ENCODE measurements around the gene BCAS1.

DNA sequence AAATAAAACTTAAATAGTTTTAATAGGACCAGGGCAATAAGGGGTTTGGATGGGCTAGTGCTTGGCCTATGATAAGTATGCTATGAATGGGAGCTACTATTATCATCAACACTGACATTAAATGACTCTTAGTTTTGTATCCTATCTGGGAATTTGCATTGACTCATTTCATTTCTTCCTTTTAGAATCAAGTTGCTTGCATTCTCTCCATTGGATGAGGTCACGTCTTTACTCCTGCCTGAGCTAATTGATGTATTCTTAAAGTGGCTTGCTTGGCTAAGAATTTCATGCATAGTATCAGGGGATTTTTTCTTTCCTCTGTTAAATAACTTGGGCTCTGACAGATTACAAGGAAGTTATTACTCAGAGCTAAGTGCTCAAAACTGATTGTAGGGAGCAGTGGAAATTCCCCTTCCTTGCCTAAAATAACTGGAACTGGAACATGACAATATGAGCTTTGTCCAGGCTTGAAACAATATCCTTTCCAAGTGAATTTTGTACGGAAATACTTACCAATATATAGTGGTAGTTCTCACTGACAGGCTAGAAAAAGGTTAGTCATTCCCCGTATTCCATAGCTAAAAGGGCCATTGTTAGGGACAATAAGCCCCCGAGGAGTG, 169.9 kb downstream of the BCAS1 start:
- TF ChIP-seq, protein P1, sequence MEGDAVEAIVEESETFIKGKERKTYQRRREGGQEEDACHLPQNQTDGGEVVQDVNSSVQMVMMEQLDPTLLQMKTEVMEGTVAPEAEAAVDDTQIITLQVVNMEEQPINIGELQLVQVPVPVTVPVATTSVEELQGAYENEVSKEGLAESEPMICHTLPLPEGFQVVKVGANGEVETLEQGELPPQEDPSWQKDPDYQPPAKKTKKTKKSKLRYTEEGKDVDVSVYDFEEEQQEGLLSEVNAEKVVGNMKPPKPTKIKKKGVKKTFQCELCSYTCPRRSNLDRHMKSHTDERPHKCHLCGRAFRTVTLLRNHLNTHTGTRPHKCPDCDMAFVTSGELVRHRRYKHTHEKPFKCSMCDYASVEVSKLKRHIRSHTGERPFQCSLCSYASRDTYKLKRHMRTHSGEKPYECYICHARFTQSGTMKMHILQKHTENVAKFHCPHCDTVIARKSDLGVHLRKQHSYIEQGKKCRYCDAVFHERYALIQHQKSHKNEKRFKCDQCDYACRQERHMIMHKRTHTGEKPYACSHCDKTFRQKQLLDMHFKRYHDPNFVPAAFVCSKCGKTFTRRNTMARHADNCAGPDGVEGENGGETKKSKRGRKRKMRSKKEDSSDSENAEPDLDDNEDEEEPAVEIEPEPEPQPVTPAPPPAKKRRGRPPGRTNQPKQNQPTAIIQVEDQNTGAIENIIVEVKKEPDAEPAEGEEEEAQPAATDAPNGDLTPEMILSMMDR (IDR thresholded peaks at IDR 0.05) = no peak
- no peak for TF ChIP-seq POLR2A (IDR thresholded peaks at IDR 0.05)

Data from adrenal gland (tissue), 5 donors.